ENCODE data around the gene SLC44A4. TPM values are rescaled to one million over a fixed set of nuclear protein-coding genes. Genes with fewer than 3 reads are reported as not detected.
A peak's percentile ranks its signal among the peaks of the same experiment; 100 is the strongest.
"Not testable (repeated sequence)": the region's sequence is repeated elsewhere in the genome, so short reads cannot be mapped to it uniquely, and the experiment has no call there.

SLC44A4 gene
- polyA plus RNA-seq, 1 experiment: 0.07 TPM

DNA sequence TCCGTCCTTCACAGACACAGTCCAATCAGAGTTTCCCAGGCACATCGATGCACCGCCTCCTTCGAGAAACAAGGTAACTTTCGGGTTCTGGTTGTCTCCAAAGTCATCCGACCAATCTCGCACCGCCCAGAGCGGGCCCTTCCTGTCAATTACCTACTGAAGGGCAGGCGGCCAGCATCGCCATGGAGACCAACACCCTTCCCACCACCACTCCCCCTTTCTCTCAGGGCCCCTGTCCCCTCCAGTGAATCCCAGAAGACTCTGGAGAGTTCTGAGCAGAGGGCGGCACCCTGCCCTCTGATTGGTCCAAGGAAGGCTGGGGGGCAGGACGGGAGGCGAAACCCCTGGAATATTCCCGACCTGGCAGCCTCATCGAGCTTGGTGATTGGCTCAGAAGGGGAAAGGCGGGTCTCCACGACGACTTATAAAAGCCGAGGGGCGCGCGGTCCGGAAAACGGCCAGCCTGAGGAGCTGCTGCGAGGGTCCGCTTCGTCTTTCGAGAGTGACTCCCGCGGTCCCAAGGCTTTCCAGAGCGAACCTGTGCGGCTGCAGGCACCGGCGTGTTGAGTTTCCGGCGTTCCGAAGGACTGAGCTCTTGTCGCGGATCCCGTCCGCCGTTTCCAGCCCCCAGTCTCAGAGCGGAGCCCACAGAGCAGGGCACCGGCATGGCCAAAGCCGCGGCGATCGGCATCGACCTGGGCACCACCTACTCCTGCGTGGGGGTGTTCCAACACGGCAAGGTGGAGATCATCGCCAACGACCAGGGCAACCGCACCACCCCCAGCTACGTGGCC, 51.3 kb downstream of the SLC44A4 start, which contains the start of gene HSPA1B:
Gene HSPA1B, plus strand, starts transcription at position 453 of the 794 bp plus-strand sequence. Its CDS starts 213 bp downstream, at position 666.
- Histone ChIP-seq H3K4me3 (ENCODE audit: low read depth, low read length) (peak within 1 kb of the TSS; percentile 52), H3K27me3 (ENCODE audit: control insufficient read depth, insufficient read depth, low read length) (no peaks in the 10 kb centered on the region), H3K36me3 (ENCODE audit: control insufficient read depth, insufficient read depth, low read length) (no peaks in the 10 kb centered on the region)
- POLR2A ChIA-PET: interaction anchor here (0.7 to 1.1 kb wide), 3 partner anchors 13 to 87 kb away, joined by 3 to 9 read pairs (median 4); partner anchors contain the start of genes HSPA1A, HSPA1L, LSM2 and MSH5
- TF ChIP-seq, protein P1, sequence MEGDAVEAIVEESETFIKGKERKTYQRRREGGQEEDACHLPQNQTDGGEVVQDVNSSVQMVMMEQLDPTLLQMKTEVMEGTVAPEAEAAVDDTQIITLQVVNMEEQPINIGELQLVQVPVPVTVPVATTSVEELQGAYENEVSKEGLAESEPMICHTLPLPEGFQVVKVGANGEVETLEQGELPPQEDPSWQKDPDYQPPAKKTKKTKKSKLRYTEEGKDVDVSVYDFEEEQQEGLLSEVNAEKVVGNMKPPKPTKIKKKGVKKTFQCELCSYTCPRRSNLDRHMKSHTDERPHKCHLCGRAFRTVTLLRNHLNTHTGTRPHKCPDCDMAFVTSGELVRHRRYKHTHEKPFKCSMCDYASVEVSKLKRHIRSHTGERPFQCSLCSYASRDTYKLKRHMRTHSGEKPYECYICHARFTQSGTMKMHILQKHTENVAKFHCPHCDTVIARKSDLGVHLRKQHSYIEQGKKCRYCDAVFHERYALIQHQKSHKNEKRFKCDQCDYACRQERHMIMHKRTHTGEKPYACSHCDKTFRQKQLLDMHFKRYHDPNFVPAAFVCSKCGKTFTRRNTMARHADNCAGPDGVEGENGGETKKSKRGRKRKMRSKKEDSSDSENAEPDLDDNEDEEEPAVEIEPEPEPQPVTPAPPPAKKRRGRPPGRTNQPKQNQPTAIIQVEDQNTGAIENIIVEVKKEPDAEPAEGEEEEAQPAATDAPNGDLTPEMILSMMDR (IDR thresholded peaks at IDR 0.05; ENCODE audit: insufficient read depth, low read depth, low read length): no peak
- CTCF ChIA-PET: interaction anchor here (0.8 to 2.1 kb wide), 7 partner anchors 13 to 175 kb away, joined by 3 to 8 read pairs (median 4); partner anchors contain the start of genes BAG6, HSPA1A and HSPA1L
- peak; percentile 100 for DNase-seq (ENCODE audit: low read depth)

DNA sequence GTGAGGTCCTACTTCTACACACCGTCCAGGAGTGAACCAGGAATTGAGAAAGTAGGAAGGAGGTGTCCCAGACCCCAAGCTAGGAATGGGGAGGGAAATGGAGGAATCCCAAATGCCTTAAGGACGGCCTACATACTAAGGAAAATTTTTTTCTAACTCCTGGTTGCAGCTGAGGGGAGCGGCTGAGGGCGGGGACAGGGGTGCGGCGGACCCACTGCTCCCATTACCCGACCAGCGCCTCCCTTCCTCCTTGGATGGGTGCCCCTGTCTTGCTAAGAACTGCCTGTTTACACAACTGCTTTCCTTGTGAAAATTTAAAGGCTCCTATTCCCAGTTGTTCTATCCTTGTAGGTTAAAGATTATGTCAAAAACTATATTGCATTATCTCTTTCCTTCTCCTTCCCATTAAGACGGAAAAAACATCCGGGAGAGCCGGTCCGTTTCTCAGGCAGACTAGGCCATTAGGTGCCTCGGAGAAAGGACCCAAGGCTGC, 52.0 kb downstream of the SLC44A4 start:
- TF ChIP-seq, protein P1 (IDR thresholded peaks at IDR 0.05; ENCODE audit: insufficient read depth, low read depth, low read length): no peak
- CTCF ChIA-PET: interaction anchor here (0.7 to 2.1 kb wide), 8 partner anchors 12 to 175 kb away, joined by 3 to 8 read pairs (median 4); partner anchors contain the start of genes BAG6, HSPA1A and HSPA1L
- no peaks in the 10 kb centered on the region for H3K36me3 ChIP-seq (ENCODE audit: control insufficient read depth, insufficient read depth, low read length)
- H3K27me3 ChIP-seq (ENCODE audit: control insufficient read depth, insufficient read depth, low read length): no peaks in the 10 kb centered on the region
- POLR2A ChIA-PET: interaction anchor here (0.7 to 1.1 kb wide), 4 partner anchors 12 to 87 kb away, joined by 3 to 9 read pairs (median 4); partner anchors contain the start of genes HSPA1A, HSPA1L, LSM2 and MSH5
- H3K4me3 ChIP-seq (ENCODE audit: low read depth, low read length): peak overlapping the region; percentile 43
- peak; percentile 67 for DNase-seq (ENCODE audit: low read depth)

DNA sequence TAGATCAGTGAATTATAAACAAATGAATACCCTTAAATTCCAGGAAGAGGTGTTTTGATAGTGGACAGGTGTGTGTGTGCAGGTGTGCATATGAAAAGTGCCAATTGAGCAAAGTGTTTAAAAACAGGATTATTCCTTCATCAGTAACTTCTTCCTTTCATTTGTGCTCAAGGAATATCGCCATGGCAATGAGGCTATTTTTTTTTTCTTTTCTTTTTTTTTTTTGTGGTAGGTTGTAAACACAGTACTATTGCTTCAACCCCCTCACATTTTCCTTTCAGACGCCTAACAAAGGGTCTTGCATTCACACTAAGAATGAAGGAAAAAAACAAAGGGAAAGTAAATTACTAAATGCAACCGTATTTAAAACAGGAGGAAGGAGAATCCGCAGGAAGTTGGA, 53.2 kb downstream of the SLC44A4 start:
- Histone ChIP-seq H3K27me3 (ENCODE audit: control insufficient read depth, insufficient read depth, low read length) (no peaks in the 10 kb centered on the region), H3K36me3 (ENCODE audit: control insufficient read depth, insufficient read depth, low read length) (no peaks in the 10 kb centered on the region), H3K4me3 (ENCODE audit: low read depth, low read length) (no peak overlapping the region)
- TF ChIP-seq, protein P1 (IDR thresholded peaks at IDR 0.05; ENCODE audit: insufficient read depth, low read depth, low read length): no peak
- POLR2A ChIA-PET: no interaction called here
- CTCF ChIA-PET: interaction anchor here (1.8 kb wide), 1 partner anchor 31 kb away, joined by 6 read pairs; no protein-coding TSS in a partner anchor
- DNase-seq (ENCODE audit: low read depth): no peak

DNA sequence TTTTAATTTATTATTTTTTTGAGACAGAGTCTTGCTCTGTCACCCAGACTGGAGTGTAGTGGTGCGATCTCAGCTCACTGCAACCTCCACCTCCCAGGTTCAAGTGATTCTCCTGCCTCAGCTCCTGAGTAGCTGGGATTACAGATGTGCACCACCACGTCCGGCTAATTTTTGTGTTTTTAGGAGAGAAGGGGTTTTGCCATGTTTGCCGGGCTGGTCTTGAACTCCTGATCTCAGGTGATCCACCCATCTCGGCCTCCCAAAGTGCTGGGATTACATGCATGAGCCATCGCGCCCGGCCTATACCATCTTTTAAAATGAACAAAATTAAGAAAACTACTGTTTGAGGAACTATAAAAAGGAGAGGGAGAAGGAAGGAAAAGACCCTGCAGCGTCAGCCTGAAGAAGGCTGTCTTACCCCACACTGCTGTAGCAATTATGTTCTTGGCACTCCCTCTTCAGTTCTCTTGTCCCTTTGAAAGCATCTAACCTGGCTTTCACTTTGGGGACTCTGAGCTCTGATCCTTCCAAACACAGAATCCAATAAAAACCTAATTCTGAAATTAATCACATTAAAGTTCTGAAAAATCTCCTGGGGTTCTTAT, 55.1 kb downstream of the SLC44A4 start:
- H3K36me3 ChIP-seq (ENCODE audit: control insufficient read depth, insufficient read depth, low read length); DNase-seq (ENCODE audit: low read depth); H3K4me3 ChIP-seq (ENCODE audit: low read depth, low read length); H3K27me3 ChIP-seq (ENCODE audit: control insufficient read depth, insufficient read depth, low read length); POLR2A ChIA-PET: not testable (repeated sequence)
- CTCF ChIA-PET: interaction anchor here (1.5 kb wide), 1 partner anchor 128 kb away, joined by 3 read pairs; no protein-coding TSS in a partner anchor

DNA sequence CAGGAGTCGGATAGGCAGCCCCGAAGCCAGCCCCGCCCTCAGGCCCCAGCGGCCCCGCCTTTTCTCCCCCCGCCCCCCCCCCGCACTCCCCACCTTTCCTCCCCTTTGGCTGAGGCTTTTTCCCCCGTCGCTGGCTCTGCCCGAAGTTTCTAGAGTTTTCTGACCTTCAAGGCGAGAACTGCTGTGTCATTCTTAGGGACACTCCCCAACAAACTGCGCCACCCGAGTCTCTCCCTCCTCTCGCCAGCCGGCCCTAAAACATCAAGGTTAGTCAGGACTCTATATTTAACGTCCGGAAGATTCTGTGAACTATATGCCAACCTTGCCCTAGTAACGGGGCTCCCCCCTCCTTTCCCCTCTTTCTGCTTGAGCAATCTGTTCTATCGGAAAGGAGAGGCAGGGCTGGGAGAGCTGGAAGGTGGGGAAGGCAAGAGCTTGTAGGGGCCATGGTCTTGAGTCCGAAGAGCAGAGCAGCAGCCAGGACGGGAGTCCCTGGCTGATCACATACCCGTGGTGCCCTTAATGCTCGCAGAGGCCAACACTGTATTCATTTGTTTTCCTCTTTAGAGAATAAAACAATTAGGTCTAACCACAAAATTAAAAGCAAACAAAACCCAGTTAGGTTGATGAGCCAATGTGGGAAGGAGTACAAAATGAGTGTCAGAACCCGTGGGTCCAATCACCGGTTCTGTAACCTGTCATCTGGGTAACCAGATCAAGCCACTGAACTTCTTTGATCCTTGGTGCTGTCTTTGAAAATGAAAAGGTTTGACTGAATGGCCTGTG, 56.6 kb downstream of the SLC44A4 start:
- DNase-seq (ENCODE audit: low read depth): no peak
- no peaks in the 10 kb centered on the region for H3K36me3 ChIP-seq (ENCODE audit: control insufficient read depth, insufficient read depth, low read length)
- H3K4me3 ChIP-seq (ENCODE audit: low read depth, low read length): peak overlapping the region; percentile 50
- TF ChIP-seq, protein P1 (IDR thresholded peaks at IDR 0.05; ENCODE audit: insufficient read depth, low read depth, low read length): no peak
- ChIA-PET CTCF (interaction anchor here (0.6 to 2.1 kb wide), 4 partner anchors 31 to 157 kb away, joined by 3 to 6 read pairs (median 3); partner anchors contain the start of gene GPANK1), POLR2A (interaction anchor here (1.2 kb wide), 1 partner anchor 16 kb away, joined by 4 read pairs; the partner anchor contains the start of gene LSM2)
- H3K27me3 ChIP-seq (ENCODE audit: control insufficient read depth, insufficient read depth, low read length): no peaks in the 10 kb centered on the region

All from BJ (cell line).